ENCODE measurements around the gene POFUT1. TPM values are rescaled to one million over a fixed set of nuclear protein-coding genes. Genes with fewer than 3 reads are reported as not detected.

The POFUT1 gene
- total and polyA plus RNA-seq, 2 of the 8 experiments (the other 6 are each of a cell fraction or from before 2014, with no cell fraction given) = 19.4 to 24.4 TPM

DNA sequence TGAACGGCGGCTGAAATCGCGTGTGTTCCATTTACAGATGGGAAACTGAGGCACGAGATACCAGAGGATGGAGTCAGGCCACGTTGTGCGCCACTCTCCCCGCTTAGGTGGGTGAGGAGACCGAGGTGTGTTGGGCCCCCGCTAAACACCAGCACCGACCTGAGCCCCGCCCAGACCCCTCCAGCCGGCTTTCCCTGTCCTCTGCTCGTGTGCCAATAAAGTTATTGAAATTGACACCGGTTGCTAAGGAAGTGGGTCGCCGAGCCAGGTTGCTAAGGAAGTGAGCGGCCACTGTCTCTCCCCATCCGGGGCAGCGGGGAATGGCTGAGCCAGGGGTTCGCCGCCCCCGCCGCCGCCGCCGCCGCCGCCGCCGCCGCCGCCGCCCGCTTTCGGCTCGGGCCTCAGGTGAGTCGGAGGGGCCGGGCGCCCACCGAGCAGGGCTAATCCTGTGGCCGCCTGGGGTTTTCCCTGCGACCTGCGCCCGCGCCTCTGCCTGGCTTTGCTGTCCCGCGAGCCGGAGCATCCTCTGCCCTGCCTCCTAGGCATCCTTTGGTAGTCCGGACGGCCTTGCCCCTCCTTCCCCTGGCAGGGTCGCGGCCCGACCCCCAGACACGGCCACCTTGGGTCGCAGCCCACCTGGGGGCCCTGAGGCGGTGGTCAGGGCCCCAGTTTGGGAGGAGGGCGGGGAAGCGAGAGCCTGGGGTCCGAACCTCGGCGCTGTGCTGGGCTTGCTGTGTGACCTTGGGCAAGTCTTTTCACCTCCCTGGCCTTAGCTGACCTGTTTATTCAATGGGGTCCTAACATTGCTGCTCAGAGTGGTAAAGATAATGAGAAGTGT lies 69.9 kb downstream of the POFUT1 start, which contains the start of gene KIF3B (continued):
- TF ChIP-seq, protein P1, sequence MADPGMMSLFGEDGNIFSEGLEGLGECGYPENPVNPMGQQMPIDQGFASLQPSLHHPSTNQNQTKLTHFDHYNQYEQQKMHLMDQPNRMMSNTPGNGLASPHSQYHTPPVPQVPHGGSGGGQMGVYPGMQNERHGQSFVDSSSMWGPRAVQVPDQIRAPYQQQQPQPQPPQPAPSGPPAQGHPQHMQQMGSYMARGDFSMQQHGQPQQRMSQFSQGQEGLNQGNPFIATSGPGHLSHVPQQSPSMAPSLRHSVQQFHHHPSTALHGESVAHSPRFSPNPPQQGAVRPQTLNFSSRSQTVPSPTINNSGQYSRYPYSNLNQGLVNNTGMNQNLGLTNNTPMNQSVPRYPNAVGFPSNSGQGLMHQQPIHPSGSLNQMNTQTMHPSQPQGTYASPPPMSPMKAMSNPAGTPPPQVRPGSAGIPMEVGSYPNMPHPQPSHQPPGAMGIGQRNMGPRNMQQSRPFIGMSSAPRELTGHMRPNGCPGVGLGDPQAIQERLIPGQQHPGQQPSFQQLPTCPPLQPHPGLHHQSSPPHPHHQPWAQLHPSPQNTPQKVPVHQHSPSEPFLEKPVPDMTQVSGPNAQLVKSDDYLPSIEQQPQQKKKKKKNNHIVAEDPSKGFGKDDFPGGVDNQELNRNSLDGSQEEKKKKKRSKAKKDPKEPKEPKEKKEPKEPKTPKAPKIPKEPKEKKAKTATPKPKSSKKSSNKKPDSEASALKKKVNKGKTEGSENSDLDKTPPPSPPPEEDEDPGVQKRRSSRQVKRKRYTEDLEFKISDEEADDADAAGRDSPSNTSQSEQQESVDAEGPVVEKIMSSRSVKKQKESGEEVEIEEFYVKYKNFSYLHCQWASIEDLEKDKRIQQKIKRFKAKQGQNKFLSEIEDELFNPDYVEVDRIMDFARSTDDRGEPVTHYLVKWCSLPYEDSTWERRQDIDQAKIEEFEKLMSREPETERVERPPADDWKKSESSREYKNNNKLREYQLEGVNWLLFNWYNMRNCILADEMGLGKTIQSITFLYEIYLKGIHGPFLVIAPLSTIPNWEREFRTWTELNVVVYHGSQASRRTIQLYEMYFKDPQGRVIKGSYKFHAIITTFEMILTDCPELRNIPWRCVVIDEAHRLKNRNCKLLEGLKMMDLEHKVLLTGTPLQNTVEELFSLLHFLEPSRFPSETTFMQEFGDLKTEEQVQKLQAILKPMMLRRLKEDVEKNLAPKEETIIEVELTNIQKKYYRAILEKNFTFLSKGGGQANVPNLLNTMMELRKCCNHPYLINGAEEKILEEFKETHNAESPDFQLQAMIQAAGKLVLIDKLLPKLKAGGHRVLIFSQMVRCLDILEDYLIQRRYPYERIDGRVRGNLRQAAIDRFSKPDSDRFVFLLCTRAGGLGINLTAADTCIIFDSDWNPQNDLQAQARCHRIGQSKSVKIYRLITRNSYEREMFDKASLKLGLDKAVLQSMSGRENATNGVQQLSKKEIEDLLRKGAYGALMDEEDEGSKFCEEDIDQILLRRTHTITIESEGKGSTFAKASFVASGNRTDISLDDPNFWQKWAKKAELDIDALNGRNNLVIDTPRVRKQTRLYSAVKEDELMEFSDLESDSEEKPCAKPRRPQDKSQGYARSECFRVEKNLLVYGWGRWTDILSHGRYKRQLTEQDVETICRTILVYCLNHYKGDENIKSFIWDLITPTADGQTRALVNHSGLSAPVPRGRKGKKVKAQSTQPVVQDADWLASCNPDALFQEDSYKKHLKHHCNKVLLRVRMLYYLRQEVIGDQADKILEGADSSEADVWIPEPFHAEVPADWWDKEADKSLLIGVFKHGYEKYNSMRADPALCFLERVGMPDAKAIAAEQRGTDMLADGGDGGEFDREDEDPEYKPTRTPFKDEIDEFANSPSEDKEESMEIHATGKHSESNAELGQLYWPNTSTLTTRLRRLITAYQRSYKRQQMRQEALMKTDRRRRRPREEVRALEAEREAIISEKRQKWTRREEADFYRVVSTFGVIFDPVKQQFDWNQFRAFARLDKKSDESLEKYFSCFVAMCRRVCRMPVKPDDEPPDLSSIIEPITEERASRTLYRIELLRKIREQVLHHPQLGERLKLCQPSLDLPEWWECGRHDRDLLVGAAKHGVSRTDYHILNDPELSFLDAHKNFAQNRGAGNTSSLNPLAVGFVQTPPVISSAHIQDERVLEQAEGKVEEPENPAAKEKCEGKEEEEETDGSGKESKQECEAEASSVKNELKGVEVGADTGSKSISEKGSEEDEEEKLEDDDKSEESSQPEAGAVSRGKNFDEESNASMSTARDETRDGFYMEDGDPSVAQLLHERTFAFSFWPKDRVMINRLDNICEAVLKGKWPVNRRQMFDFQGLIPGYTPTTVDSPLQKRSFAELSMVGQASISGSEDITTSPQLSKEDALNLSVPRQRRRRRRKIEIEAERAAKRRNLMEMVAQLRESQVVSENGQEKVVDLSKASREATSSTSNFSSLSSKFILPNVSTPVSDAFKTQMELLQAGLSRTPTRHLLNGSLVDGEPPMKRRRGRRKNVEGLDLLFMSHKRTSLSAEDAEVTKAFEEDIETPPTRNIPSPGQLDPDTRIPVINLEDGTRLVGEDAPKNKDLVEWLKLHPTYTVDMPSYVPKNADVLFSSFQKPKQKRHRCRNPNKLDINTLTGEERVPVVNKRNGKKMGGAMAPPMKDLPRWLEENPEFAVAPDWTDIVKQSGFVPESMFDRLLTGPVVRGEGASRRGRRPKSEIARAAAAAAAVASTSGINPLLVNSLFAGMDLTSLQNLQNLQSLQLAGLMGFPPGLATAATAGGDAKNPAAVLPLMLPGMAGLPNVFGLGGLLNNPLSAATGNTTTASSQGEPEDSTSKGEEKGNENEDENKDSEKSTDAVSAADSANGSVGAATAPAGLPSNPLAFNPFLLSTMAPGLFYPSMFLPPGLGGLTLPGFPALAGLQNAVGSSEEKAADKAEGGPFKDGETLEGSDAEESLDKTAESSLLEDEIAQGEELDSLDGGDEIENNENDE (IDR thresholded peaks at IDR 0.05; ENCODE audit: insufficient replicate concordance, low read length) = no peak
- TF ChIP-seq, protein P2, sequence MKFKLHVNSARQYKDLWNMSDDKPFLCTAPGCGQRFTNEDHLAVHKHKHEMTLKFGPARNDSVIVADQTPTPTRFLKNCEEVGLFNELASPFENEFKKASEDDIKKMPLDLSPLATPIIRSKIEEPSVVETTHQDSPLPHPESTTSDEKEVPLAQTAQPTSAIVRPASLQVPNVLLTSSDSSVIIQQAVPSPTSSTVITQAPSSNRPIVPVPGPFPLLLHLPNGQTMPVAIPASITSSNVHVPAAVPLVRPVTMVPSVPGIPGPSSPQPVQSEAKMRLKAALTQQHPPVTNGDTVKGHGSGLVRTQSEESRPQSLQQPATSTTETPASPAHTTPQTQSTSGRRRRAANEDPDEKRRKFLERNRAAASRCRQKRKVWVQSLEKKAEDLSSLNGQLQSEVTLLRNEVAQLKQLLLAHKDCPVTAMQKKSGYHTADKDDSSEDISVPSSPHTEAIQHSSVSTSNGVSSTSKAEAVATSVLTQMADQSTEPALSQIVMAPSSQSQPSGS (IDR thresholded peaks at IDR 0.05; ENCODE audit: low read length) = no peak
- TF ChIP-seq NRF1 (IDR thresholded peaks at IDR 0.05; ENCODE audit: low read depth, low read length) = no peak
- peak; percentile 82 for TF ChIP-seq KDM1A (IDR thresholded peaks at IDR 0.05; ENCODE audit: borderline replicate concordance, low read length)
- no peak for TF ChIP-seq EP300 (IDR thresholded peaks at IDR 0.05; ENCODE audit: borderline replicate concordance in 1 of 2, low read depth in 2 of 2, low read length in 2 of 2)
- TF ChIP-seq SAP30 (IDR thresholded peaks at IDR 0.05; ENCODE audit: insufficient read depth, insufficient replicate concordance, low read length) = no peak
